ENCODE results near the gene MGST2. TPM values are rescaled to one million over a fixed set of nuclear protein-coding genes. Genes with fewer than 3 reads are reported as not detected.
"Not testable (repeated sequence)": the region's sequence is repeated elsewhere in the genome, so short reads cannot be mapped to it uniquely, and the experiment has no call there.

MGST2 gene
- total RNA-seq, 2 experiments from 2014 or later = 8.7 to 10.1 TPM

DNA sequence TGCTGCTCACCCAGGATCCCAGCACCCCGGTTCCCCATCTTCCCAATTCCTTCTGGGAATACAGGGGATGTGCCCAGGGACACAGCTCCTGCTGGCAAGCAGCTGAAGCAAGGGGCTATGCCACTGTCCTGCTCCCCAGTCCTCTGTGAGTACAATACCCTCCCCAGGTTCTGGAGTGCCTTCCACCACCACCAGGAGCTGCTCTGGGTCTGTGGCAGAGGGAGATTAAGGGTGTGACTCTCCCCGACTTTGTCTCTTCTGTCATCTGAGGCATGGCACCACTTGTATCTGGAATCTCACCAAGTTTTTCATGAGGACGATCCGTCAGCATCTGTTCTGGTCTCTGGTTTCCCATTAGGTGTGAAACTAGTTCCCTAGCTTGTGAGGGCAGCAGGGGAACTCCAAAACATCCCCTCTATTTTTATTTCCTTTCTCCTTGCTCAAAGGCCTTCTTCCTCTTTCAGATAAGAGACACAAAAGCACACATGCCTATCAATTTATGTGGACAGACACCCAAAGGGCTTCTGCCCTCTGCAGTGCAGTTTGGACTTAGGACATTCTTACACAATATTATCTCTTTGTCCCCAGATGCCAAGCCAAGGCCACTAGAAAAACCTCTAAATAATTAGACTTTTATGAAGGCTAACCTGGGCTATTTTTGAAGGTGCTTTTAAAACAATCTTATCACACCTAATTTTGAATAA, 26.8 kb downstream of the MGST2 start:
- H3K4me3 Mint-ChIP-seq = no peak overlapping the region
- H3K27me3 Mint-ChIP-seq = no peaks in the 10 kb centered on the region
- DNase-seq = no peak
- no peaks in the 10 kb centered on the region for H3K9me3 Mint-ChIP-seq
- no peaks in the 10 kb centered on the region for H3K36me3 Mint-ChIP-seq
- ChIA-PET POLR2A (no interaction called here), CTCF (no interaction called here)
- no peak overlapping the region for H3K27ac Mint-ChIP-seq
- no peaks in the 10 kb centered on the region for H3K4me1 Mint-ChIP-seq (ENCODE audit: low read depth)
- intact Hi-C loops (cut with micrococcal nuclease) = no loop called here

DNA sequence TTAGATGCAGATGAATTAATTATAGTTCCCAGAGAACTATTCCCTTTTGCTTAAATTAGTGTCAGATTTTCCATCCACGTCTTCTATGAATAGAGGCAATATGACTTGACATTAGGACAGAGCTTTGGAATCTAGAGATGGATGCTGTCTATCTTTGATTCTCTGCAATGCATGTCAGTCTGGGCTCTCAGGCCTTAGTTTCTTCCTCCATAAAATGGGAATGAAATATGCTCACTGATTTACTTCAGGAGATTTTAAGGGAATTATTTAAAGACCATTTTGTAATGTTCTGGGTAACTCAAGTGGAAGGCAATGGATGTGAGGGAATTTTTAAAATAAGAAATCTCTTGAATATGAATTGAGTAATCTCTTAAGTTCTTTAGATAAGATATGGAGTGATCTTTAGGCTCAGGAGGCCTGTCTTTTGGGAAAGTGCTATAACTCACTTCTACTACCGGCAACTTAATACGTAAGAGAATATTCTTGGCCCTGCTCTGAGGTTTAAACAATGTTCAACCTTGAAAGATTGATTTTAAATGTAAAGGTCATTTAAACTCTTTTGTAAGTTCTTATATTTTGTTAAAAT, 29.0 kb downstream of the MGST2 start:
- Mint-ChIP-seq H3K27me3 (no peaks in the 10 kb centered on the region), H3K9me3 (no peaks in the 10 kb centered on the region), H3K4me1 (ENCODE audit: low read depth) (no peaks in the 10 kb centered on the region), H3K27ac (no peak overlapping the region), H3K36me3 (peaks cover 2% of the 10 kb centered on the region), H3K4me3 (no peak overlapping the region)
- POLR2A ChIA-PET = no interaction called here
- intact Hi-C loops (cut with micrococcal nuclease) = no loop called here
- CTCF ChIA-PET = interaction anchor here (1.3 kb wide), 1 partner anchor 43 kb away, joined by 3 read pairs; no protein-coding TSS in a partner anchor
- no peak for DNase-seq

DNA sequence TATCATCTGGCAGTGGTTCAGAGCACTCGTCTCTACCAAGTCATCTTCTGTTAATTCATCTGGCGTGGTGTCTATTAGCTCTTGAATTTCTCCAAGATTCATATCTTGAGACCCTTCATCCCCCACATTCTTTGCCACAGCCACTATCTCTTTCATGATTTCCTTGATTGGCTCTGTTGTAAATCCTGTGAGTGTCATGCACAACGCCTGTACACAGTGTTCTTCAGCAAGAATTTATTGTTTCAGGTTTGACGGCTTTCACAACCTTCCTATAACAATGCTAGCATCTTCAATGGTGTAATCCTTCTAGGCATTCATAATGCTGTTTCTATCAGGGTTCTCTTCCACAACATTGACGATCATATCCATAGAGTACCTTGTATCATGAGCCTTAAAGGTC, 30.9 kb downstream of the MGST2 start:
- H3K27me3 Mint-ChIP-seq = no peaks in the 10 kb centered on the region
- intact Hi-C loops (cut with micrococcal nuclease) = no loop called here
- H3K4me3 Mint-ChIP-seq = no peak overlapping the region
- no peak overlapping the region for H3K27ac Mint-ChIP-seq
- H3K4me1 Mint-ChIP-seq (ENCODE audit: low read depth) = no peaks in the 10 kb centered on the region
- POLR2A ChIA-PET = no interaction called here
- CTCF ChIA-PET = interaction anchor here (1.2 kb wide), 1 partner anchor 93 kb away, joined by 3 read pairs; no protein-coding TSS in a partner anchor
- H3K9me3 Mint-ChIP-seq = no peaks in the 10 kb centered on the region
- DNase-seq = no peak
- peaks cover 2% of the 10 kb centered on the region for H3K36me3 Mint-ChIP-seq

DNA sequence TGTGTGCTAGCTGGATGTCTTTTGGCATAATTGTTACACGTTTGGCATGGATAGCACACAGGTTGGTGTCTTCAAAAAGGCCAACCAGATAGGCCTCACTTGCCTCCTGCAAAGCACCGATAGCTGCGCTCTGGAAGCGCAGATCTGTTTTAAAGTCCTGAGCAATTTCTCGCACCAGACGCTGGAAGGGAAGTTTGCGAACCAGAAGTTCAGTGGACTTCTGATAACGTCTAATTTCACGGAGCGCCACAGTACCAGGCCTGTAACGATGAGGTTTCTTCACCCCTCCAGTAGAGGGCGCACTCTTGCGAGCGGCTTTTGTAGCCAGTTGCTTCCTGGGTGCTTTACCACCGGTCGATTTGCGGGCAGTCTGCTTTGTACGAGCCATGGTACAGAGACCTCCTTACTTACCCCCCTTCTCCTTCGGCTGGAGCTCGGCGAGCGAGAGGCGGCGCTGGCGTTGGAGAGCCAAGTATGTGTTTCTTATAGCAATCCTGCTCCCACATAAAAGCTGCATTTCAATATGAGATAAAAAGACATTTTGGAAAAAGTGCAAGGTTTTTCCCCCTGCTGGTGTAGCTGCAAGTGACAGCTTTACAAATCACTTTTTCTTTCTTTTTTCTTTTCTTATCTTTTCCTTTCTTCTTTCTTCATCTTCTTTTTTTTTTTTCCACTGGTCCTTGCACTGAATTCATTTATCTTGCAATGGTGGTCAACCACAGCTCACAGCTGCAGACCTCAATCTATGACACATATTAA, 32.7 kb downstream of the MGST2 start:
- H3K4me3 Mint-ChIP-seq; H3K27ac Mint-ChIP-seq; CTCF ChIA-PET; H3K4me1 Mint-ChIP-seq (ENCODE audit: low read depth); intact Hi-C loops (cut with micrococcal nuclease); H3K27me3 Mint-ChIP-seq; H3K36me3 Mint-ChIP-seq; DNase-seq; H3K9me3 Mint-ChIP-seq: not testable (repeated sequence)
- POLR2A ChIA-PET = interaction anchor here (0.7 kb wide), 1 partner anchor 46 kb away, joined by 5 read pairs; no protein-coding TSS in a partner anchor

DNA sequence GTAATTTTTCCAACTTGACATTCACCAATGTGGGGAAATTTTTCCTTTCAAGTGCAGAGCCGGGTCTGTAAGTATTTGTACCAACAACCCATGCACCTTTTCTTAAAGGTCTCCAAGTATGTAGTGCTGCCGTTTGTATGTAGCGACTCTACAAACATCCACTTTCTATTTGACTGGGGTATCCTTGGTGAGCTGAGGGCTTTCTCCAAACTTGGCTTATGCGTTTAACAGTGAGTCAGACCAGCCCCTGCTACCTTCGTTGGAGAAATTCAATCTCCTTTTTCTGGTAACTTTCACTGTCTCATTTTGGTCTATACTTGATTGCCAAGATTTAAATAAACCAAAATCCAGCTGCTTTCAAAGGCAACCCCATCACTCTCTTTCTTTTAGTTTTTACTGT, 34.9 kb downstream of the MGST2 start:
- intact Hi-C loops (cut with micrococcal nuclease) = no loop called here
- no peak overlapping the region for H3K4me3 Mint-ChIP-seq
- DNase-seq = peak; percentile 14
- CTCF ChIA-PET = no interaction called here
- H3K27ac Mint-ChIP-seq = no peak overlapping the region
- POLR2A ChIA-PET = no interaction called here
- H3K36me3 Mint-ChIP-seq = peaks cover 2% of the 10 kb centered on the region
- no peaks in the 10 kb centered on the region for H3K9me3 Mint-ChIP-seq
- no peaks in the 10 kb centered on the region for H3K27me3 Mint-ChIP-seq
- H3K4me1 Mint-ChIP-seq (ENCODE audit: low read depth) = no peaks in the 10 kb centered on the region

DNA sequence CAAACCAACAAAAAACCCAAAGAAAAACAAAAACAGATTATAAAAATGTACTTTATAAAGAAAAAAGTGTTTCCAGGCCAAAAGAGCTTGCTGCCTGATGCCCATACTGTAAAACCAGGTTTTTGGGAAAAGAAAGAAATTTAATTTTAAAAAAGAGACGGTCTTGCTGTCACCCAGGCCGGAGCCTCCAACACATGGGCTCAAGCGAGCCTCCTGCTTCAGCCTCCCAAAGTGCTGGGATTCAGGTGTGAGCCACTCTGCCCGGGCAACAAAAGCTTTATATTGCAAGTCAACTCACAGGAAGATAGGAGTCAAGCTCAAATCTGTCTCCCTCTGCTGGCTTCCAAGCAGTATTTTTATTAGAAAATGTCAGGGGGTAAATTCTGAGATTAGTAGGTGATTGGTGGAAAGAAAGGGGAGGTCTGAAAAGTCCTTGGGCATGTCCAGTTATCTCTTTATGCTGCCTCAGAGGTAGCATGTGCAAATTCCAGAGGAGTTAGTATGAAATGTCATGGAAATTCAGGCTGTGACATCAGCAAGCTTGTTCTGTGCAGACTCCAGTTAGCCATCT, 39.4 kb downstream of the MGST2 start:
- Mint-ChIP-seq H3K4me3 (no peak overlapping the region), H3K9me3 (peaks cover 6% of the 10 kb centered on the region), H3K4me1 (ENCODE audit: low read depth) (no peaks in the 10 kb centered on the region), H3K27ac (no peak overlapping the region), H3K36me3 (no peaks in the 10 kb centered on the region), H3K27me3 (peaks cover 3% of the 10 kb centered on the region)
- intact Hi-C loops (cut with micrococcal nuclease) = loop anchor here (2.0 kb wide), 1 partner anchor 48 kb away; no protein-coding TSS in a partner anchor
- no peak for DNase-seq
- POLR2A ChIA-PET = no interaction called here
- CTCF ChIA-PET = interaction anchor here (1.4 to 2.0 kb wide), 5 partner anchors 29 to 101 kb away, joined by 3 to 10 read pairs (median 4); no protein-coding TSS in a partner anchor

DNA sequence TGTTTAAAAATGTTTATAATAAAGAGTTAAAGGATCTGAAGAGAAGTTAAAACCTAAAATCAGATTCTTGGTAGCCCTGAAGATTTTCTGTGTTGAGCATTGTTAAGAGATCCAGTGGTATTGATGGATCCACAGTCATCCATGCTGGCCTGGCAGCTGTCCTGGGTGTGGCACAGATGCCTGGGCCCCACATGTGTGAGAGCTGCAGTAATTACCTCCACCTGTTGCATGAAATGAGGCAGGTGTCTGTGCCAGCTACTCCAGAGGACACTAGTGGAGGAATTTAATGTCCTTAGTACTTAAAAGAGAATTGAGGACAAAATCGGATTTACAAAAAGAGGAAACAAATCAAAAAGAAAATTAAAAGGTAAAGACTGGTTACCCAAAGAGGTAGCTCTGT, 44.0 kb downstream of the MGST2 start:
- CTCF ChIA-PET = no interaction called here
- H3K4me1 Mint-ChIP-seq (ENCODE audit: low read depth) = no peaks in the 10 kb centered on the region
- no peak overlapping the region for H3K27ac Mint-ChIP-seq
- peaks cover 3% of the 10 kb centered on the region for H3K27me3 Mint-ChIP-seq
- DNase-seq = no peak
- peaks cover 6% of the 10 kb centered on the region for H3K9me3 Mint-ChIP-seq
- H3K4me3 Mint-ChIP-seq = no peak overlapping the region
- no peaks in the 10 kb centered on the region for H3K36me3 Mint-ChIP-seq
- intact Hi-C loops (cut with micrococcal nuclease) = no loop called here
- POLR2A ChIA-PET = no interaction called here

DNA sequence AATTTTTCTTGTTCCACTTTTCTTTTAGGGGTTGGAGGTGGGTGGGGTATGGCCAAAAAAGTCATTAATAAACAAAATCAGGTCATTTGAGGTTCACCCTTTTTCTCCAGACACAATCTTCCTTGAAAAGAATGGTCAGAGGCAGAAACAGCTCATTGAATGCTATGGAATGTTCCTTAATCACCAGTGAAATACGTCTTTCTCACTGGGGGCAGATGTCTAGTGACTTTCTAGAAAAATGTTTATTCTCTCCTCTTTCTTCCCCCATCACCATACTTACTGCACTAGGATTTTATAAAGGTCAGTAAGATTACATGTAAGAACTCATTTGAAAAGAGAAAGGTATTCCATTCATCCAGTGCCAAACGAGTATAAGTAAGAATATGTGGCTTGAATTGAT, 44.5 kb downstream of the MGST2 start:
- ChIA-PET POLR2A (no interaction called here), CTCF (no interaction called here)
- Mint-ChIP-seq H3K4me1 (ENCODE audit: low read depth) (no peaks in the 10 kb centered on the region), H3K9me3 (peaks cover 6% of the 10 kb centered on the region), H3K36me3 (no peaks in the 10 kb centered on the region), H3K4me3 (no peak overlapping the region), H3K27me3 (peaks cover 3% of the 10 kb centered on the region), H3K27ac (no peak overlapping the region)
- no peak for DNase-seq
- intact Hi-C loops (cut with micrococcal nuclease) = no loop called here

DNA sequence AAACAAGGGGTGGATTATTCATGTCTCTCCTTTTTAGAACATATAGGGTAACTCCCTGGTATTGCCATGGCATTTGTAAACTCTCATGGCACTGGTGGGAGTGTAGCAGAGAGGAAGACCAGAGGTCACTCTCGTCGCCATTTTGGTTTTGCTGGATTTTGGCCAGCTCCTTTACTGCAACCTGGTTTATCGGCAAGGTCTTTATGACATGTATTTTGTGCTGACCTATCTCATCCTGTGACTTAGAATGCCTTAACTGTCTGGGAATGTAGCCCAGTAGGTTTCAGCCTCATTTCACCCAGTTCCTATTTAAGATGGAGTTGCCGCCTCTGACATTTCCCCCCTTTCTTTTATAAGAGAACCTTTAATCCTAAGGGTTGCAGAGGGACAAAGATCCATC, 45.8 kb downstream of the MGST2 start:
- H3K4me1 Mint-ChIP-seq (ENCODE audit: low read depth) = no peaks in the 10 kb centered on the region
- H3K27ac Mint-ChIP-seq = no peak overlapping the region
- H3K27me3 Mint-ChIP-seq = peaks cover 2% of the 10 kb centered on the region
- DNase-seq = no peak
- no peak overlapping the region for H3K4me3 Mint-ChIP-seq
- ChIA-PET POLR2A (no interaction called here), CTCF (no interaction called here)
- intact Hi-C loops (cut with micrococcal nuclease) = no loop called here
- peaks cover 6% of the 10 kb centered on the region for H3K9me3 Mint-ChIP-seq
- H3K36me3 Mint-ChIP-seq = no peaks in the 10 kb centered on the region

DNA sequence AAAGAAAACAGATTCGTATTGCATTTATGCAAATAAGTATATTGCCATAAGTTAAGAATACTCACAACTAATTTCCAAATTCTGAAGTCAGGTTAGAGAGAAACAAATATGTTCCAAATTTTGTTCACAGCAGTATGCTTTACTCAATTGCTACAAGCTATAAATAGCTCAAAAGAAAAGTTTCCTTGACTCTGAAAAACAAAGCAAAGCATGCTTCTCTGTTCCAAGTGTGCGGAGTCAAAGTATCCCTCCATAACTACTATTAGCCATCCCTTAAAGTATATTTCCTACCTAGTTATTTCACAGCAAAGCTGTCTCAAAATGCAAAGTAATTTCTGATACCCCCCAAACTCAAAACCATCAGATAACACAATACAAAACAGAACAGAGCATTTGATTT, 47.3 kb downstream of the MGST2 start:
- no peak overlapping the region for H3K27ac Mint-ChIP-seq
- no peaks in the 10 kb centered on the region for H3K27me3 Mint-ChIP-seq
- H3K9me3 Mint-ChIP-seq = peaks cover 5% of the 10 kb centered on the region
- H3K4me3 Mint-ChIP-seq = no peak overlapping the region
- ChIA-PET POLR2A (no interaction called here), CTCF (no interaction called here)
- H3K4me1 Mint-ChIP-seq (ENCODE audit: low read depth) = no peaks in the 10 kb centered on the region
- intact Hi-C loops (cut with micrococcal nuclease) = no loop called here
- no peak for DNase-seq
- H3K36me3 Mint-ChIP-seq = no peaks in the 10 kb centered on the region

DNA sequence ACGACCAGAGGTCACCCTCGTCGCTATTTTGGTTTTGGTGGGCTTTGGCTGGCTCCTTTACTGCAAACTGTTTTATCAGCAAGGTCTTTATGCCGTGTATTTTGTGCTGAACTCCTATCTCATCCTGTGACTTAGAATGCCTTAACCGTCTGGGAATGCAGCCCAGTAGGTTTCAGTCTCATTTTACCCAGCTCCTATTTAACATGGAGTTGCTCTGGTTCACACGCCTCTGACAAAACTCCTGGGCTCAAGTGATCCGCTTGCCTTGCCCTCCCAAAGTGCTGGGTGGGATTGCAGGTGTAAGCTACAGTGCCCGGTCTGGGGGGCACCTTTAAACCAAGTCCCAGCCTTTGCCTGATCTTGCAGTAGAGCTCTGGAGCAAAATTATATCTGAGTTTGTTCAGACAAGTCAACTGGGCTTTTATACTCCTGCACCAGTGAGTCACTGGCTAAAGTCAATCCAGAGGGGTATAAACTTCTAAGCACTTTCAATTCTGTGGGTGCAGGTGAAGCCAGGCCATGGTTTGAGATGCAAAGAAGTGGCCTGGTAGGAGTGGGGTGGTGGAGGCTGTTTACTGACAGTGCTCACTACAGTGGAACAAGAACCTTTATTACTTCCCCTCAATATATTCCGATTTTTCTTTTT, 50.2 kb downstream of the MGST2 start:
- H3K4me3 Mint-ChIP-seq = no peak overlapping the region
- H3K36me3 Mint-ChIP-seq = no peaks in the 10 kb centered on the region
- ChIA-PET POLR2A (no interaction called here), CTCF (no interaction called here)
- intact Hi-C loops (cut with micrococcal nuclease) = no loop called here
- H3K27me3 Mint-ChIP-seq = no peaks in the 10 kb centered on the region
- no peaks in the 10 kb centered on the region for H3K9me3 Mint-ChIP-seq
- no peaks in the 10 kb centered on the region for H3K4me1 Mint-ChIP-seq (ENCODE audit: low read depth)
- DNase-seq = no peak
- H3K27ac Mint-ChIP-seq = no peak overlapping the region

DNA sequence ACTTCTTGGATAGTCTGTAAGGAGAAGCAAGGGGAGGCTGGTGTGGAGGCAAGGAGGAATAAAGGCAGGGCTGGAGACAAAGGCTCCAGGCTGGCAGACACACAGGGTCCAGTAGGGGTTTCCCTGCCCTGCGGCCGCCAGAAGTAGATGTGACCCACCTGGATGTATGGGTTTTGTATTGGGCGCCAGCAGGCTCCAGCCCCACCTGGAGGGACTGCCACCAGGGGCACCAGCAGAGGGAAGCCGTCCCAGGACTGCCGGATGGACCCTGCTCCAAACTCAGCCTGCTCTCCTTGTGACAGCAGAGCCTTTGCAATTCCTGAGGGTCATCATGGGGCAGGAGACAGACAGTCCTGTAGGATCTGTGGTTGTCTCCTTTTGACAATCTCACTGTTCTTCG, 52.7 kb downstream of the MGST2 start:
- no peak for DNase-seq

More for the DNA sequence above, 52.7 kb downstream of the MGST2 start:
- ChIA-PET CTCF (no interaction called here), POLR2A (no interaction called here)
- Mint-ChIP-seq H3K9me3 (no peaks in the 10 kb centered on the region), H3K4me3 (no peak overlapping the region), H3K4me1 (ENCODE audit: low read depth) (no peaks in the 10 kb centered on the region), H3K27ac (no peak overlapping the region), H3K27me3 (no peaks in the 10 kb centered on the region), H3K36me3 (no peaks in the 10 kb centered on the region)
- intact Hi-C loops (cut with micrococcal nuclease) = no loop called here

All from activated CD4-positive, alpha-beta memory T cell treated with anti-CD3 and anti-CD28 coated beads for 36 hours (primary cell).